Endothelial cell of umbilical vein (primary cell): Measurements from ENCODE around the gene OSBPL8. TPM values are rescaled to one million over a fixed set of nuclear protein-coding genes. Genes with fewer than 3 reads are reported as not detected.

Source experiments
- BruUV-seq: library from RNA; stranded (reverse); fragments of 400-500 nt; replicated peaks from 2 replicates; lab custom pipeline; 2021; lab: Mats Ljungman, UMichigan
- CTCF ChIA-PET: fragments of 300-600, 350-600 bp; sonication (Branson Sonifier 250); formaldehyde crosslinking; loops from one replicate; lab custom pipeline; 2021; ENCODE audit warnings: antibody characterized with exemption, inconsistent platforms; lab: Charles Lee
- POLR2A ChIA-PET: fragments of 300-600, 350-600 bp; sonication (Branson Sonifier 250); formaldehyde crosslinking; loops from one replicate; lab custom pipeline; 2021; ENCODE audit warnings: antibody characterized with exemption, inconsistent platforms; lab: Charles Lee
- DNase-seq: peaks from one replicate; pipeline ENCODE4 v3.0.0-alpha.2; 2011; ENCODE audit warnings: low read depth, low spot score
- FAIRE-seq: peaks from 2 replicates; lab custom pipeline; 2011; peaks lifted over from hg19 to GRCh38; lab: Jason Lieb, UNC
- H2AFZ ChIP-seq: 2 replicates; pipeline ENCODE4 v1.6.0; 2012; ENCODE audit warnings: low read depth, low read length, control low read depth, inconsistent platforms
- H3K27ac ChIP-seq: 2 replicates; pipeline ENCODE4 v1.5.1; 2011; ENCODE audit warnings: low read depth, mild to moderate bottlenecking, control low read depth, low read length, moderate library complexity; ENCODE audit not compliant: insufficient read depth
- H3K27me3 ChIP-seq, 2 experiments: 2 replicates each; pipeline versions ENCODE4 v1.6.0 to v1.6.1; 2011; ENCODE audit warnings: low read length in 2 of 2, mixed read lengths in 1 of 2; ENCODE audit not compliant: control insufficient read depth in 2 of 2, insufficient read depth in 2 of 2
- H3K36me3 ChIP-seq, 2 experiments: 2 replicates in 1 of 2; 3 replicates in 1 of 2; pipeline ENCODE4 v1.5.1; 2011; ENCODE audit warnings: low read length in 2 of 2, mild to moderate bottlenecking in 1 of 2, moderate library complexity in 1 of 2; ENCODE audit not compliant: control insufficient read depth in 2 of 2, insufficient read depth in 2 of 2; ENCODE audit errors: extremely low read depth in 1 of 2
- H3K4me1 ChIP-seq: 3 replicates; pipeline ENCODE4 v1.5.1; 2011; ENCODE audit warnings: mild to moderate bottlenecking, low read length; ENCODE audit not compliant: control insufficient read depth, insufficient read depth; ENCODE audit errors: extremely low read depth
- H3K4me2 ChIP-seq: 2 replicates; pipeline ENCODE4 v1.6.1; 2011; ENCODE audit warnings: low read length, control low read depth, mixed read lengths; ENCODE audit not compliant: insufficient read depth
- H3K4me3 ChIP-seq, 3 experiments: fragments of 200-600 bp in 1 of 3; sonication (generic), shearing (Covaris generic) in 1 of 3; replicated peaks in 1 of 3; 2 replicates each; pipeline ENCODE4 v1.5.1; 2011 to 2016; ENCODE audit warnings: control low read depth in 3 of 3, low read length in 3 of 3, mild to moderate bottlenecking in 2 of 3, inconsistent platforms in 1 of 3, low read depth in 1 of 3, moderate library complexity in 1 of 3; ENCODE audit not compliant: insufficient read depth in 1 of 3
- H3K79me2 ChIP-seq: 2 replicates; pipeline ENCODE4 v1.6.0; 2012; ENCODE audit warnings: low read length, inconsistent platforms; ENCODE audit not compliant: control insufficient read depth, insufficient read depth
- H3K9ac ChIP-seq: replicated peaks from 2 replicates; pipeline ENCODE3; 2011; ENCODE audit warnings: low read length, control low read depth; ENCODE audit not compliant: insufficient read depth; ENCODE audit errors: extremely low read depth
- H3K9me1 ChIP-seq: replicated peaks from 3 replicates; pipeline ENCODE4 v1.6.0; 2011; ENCODE audit warnings: mild to moderate bottlenecking, low read length; ENCODE audit not compliant: control insufficient read depth, insufficient read depth; ENCODE audit errors: extremely low read depth
- H3K9me3 ChIP-seq: replicated peaks from 2 replicates; pipeline ENCODE4 v1.5.1; 2012; ENCODE audit warnings: low read length, inconsistent platforms; ENCODE audit not compliant: control insufficient read depth, insufficient read depth
- H4K20me1 ChIP-seq: replicated peaks from 2 replicates; pipeline ENCODE3; 2011; ENCODE audit warnings: mild to moderate bottlenecking, low read length; ENCODE audit not compliant: control insufficient read depth, insufficient read depth; ENCODE audit errors: extremely low read depth
- EZH2 ChIP-seq: IDR thresholded peaks from 2 replicates; pipeline ENCODE4 v1.6.1; 2012; ENCODE audit warnings: borderline replicate concordance, low read depth, mild to moderate bottlenecking, moderate library complexity, low read length, inconsistent platforms; ENCODE audit not compliant: severe bottlenecking
- FOS ChIP-seq: IDR thresholded peaks from 2 replicates; pipeline ENCODE4 v1.6.1; 2011; ENCODE audit warnings: mild to moderate bottlenecking, low read length, moderate library complexity, borderline replicate concordance; ENCODE audit not compliant: insufficient read depth
- GATA2 ChIP-seq: IDR thresholded peaks from 2 replicates; pipeline ENCODE4 v1.7.0; 2011; ENCODE audit warnings: low read depth, mild to moderate bottlenecking, moderate library complexity, mixed read lengths, low read length; ENCODE audit not compliant: insufficient read length, insufficient read depth
- JUN ChIP-seq: IDR thresholded peaks from 2 replicates; pipeline ENCODE4 v1.6.1; 2011; ENCODE audit warnings: borderline replicate concordance, low read depth; ENCODE audit not compliant: insufficient read length, insufficient read depth
- MYC ChIP-seq: IDR thresholded peaks from one replicate; pipeline ENCODE4 v1.6.1; 2011; ENCODE audit warnings: mild to moderate bottlenecking, low read depth, low read length
- POLR2A ChIP-seq: IDR thresholded peaks from 2 replicates; pipeline ENCODE4 v1.6.1; 2012; ENCODE audit warnings: low read depth, mild to moderate bottlenecking, control low read depth, low read length
- POLR2AphosphoS5 ChIP-seq: IDR thresholded peaks from 2 replicates; pipeline ENCODE4 v1.6.1; 2012; ENCODE audit warnings: low read depth, mild to moderate bottlenecking, control low read depth, low read length, moderate library complexity; ENCODE audit not compliant: insufficient read depth
- dilution Hi-C: fragments of 300-500 bp; cut with MboI; formaldehyde crosslinking; loops from one replicate; pipeline ENCODE4 v1.15.0; 2019; ENCODE audit warnings: low sequenced_read_pairs; ENCODE audit not compliant: extremely low pct_ligation_motif_present
- intact Hi-C: fragments of 100-400 bp; cut with micrococcal nuclease; formaldehyde crosslinking; loops from one replicate; pipeline ENCODE4 v1.10.0; 2022
- polyA plus RNA-seq, 4 experiments: library from polyadenylated mRNA; depleted of rRNA in 3 of 4; stranded (reverse) in 3 of 4; unstranded in 1 of 4; fragments of >200 nt; gene quantifications; 2 replicates each; pipeline versions ENCODE4 v1.2.1 to v1.2.3, GENCODE V29; 2011 to 2012; ENCODE audit warnings: missing spikeins in 1 of 4
- total RNA-seq: library from RNA; stranded (reverse); gene quantifications from 2 replicates; pipeline ENCODE4 v1.2.3, GENCODE V29; 2021
- TF ChIP-seq, protein P1 (sequence below): IDR thresholded peaks from 2 replicates; pipeline ENCODE4 v1.6.1; 2011; ENCODE audit not compliant: insufficient read depth, insufficient read length

Gene OSBPL8
- total and polyA plus RNA-seq, 2 donors (not counting 3 experiments of a cell fraction or from before 2014, with no cell fraction given): 10.3 to 47.6 TPM

- TF ChIP-seq, protein P1, sequence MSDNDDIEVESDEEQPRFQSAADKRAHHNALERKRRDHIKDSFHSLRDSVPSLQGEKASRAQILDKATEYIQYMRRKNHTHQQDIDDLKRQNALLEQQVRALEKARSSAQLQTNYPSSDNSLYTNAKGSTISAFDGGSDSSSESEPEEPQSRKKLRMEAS: no peak
- TF ChIP-seq EZH2 (no peak), JUN (no peak), POLR2AphosphoS5 (no peak), MYC (no peak), FOS (no peak), GATA2 (no peak), POLR2A (no peak)
- H3K9ac ChIP-seq: no peak overlapping the region
- no peaks in the 10 kb centered on the region for H3K9me1 ChIP-seq
- no peak overlapping the region for H3K27ac ChIP-seq
- ChIA-PET POLR2A (no interaction called here), CTCF (interaction anchor here (1.5 to 1.9 kb wide), 2 partner anchors 10 to 26 kb away, joined by 3 to 6 read pairs; no protein-coding TSS in a partner anchor)
- peaks cover 4% of the 10 kb centered on the region for H3K79me2 ChIP-seq
- intact Hi-C loops: no loop called here
- no peaks in the 10 kb centered on the region for H3K4me1 ChIP-seq
- no peaks in the 10 kb centered on the region for H3K27me3 ChIP-seq
- no peak overlapping the region for H3K4me3 ChIP-seq
- H2AFZ ChIP-seq: no peak overlapping the region
- H3K36me3 ChIP-seq: no peaks in the 10 kb centered on the region
- dilution Hi-C loops: no loop called here
- DNase-seq (no peak), FAIRE-seq (no peak)
- no peak overlapping the region for H3K4me2 ChIP-seq
- no TSS peak for BruUV-seq
- no peaks in the 10 kb centered on the region for H3K9me3 ChIP-seq
- H4K20me1 ChIP-seq: peaks cover 2% of the 10 kb centered on the region
These were observed 30.2 kb downstream of the OSBPL8 start for GRCh38 chr12:76529226-76529918.
